ENCODE data around the gene EML6.

GRCh38 chr2:54724560-54725342 is 1.3 kb downstream of the EML6 start:
- TF ChIP-seq, protein P1, sequence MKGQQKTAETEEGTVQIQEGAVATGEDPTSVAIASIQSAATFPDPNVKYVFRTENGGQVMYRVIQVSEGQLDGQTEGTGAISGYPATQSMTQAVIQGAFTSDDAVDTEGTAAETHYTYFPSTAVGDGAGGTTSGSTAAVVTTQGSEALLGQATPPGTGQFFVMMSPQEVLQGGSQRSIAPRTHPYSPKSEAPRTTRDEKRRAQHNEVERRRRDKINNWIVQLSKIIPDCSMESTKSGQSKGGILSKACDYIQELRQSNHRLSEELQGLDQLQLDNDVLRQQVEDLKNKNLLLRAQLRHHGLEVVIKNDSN (IDR thresholded peaks at IDR 0.05; ENCODE audit: borderline replicate concordance, low read depth) = no peak
- TF ChIP-seq CTCF (IDR thresholded peaks at IDR 0.05) = no peak
- TF ChIP-seq NFIC (IDR thresholded peaks at IDR 0.05; ENCODE audit: borderline replicate concordance) = no peak
- no peak for TF ChIP-seq ELF1 (IDR thresholded peaks at IDR 0.05)
- no peak; the same call in 1 of the 2 replicates for TF ChIP-seq MXI1 (IDR thresholded peaks at IDR 0.05; ENCODE audit: low read depth, low read length)
- TF ChIP-seq RAD21 (IDR thresholded peaks at IDR 0.05; ENCODE audit: low read length) = no peak
- no peak for TF ChIP-seq EZH2phosphoT487 (IDR thresholded peaks at IDR 0.05; ENCODE audit: borderline replicate concordance, low read depth)
- no peak for TF ChIP-seq REST (IDR thresholded peaks at IDR 0.05; ENCODE audit: low read depth, low read length)

All from SK-N-SH (cell line).